ENCODE data around the gene CBL.

DNA sequence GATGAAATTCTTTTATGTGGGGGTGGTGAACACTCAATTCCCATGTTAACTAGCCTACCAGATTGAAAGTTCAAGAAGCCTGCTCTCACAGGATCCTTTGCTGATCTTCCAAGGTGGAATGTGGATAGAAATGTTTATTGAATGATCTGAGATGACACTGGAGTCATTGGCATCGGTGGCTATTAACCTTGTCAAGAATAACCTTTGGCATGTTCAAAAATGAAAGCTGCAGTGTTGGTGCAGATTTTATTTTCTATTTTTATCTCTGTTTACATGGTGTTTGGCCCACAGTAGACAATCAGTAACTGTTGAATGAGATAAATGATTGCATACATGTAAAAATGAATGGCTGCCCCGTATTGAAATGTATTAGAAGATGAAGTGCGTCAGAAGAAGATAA, 91.8 kb downstream of the CBL start:
- TF ChIP-seq, protein P1, sequence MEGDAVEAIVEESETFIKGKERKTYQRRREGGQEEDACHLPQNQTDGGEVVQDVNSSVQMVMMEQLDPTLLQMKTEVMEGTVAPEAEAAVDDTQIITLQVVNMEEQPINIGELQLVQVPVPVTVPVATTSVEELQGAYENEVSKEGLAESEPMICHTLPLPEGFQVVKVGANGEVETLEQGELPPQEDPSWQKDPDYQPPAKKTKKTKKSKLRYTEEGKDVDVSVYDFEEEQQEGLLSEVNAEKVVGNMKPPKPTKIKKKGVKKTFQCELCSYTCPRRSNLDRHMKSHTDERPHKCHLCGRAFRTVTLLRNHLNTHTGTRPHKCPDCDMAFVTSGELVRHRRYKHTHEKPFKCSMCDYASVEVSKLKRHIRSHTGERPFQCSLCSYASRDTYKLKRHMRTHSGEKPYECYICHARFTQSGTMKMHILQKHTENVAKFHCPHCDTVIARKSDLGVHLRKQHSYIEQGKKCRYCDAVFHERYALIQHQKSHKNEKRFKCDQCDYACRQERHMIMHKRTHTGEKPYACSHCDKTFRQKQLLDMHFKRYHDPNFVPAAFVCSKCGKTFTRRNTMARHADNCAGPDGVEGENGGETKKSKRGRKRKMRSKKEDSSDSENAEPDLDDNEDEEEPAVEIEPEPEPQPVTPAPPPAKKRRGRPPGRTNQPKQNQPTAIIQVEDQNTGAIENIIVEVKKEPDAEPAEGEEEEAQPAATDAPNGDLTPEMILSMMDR (conservative IDR thresholded peaks at IDR 0.05 in 1 of 2, IDR thresholded peaks at IDR 0.05 in 1 of 2; ENCODE audit: extremely low read depth in 1 of 2, insufficient read depth in 1 of 2, low read depth in 1 of 2, low read length in 2 of 2): no peak
- no peak for TF ChIP-seq EZH2 (IDR thresholded peaks at IDR 0.05; ENCODE audit: borderline replicate concordance, low read length)
